Liver (tissue), 9 donors: ENCODE measurements around the gene LIPI. TPM values are rescaled to one million over a fixed set of nuclear protein-coding genes. Genes with fewer than 3 reads are reported as not detected.

Experiments
- DNase-seq: peaks from one replicate; pipeline ENCODE4 v3.0.0-alpha.2; 2017; ENCODE audit warnings: low spot score
- H3K27ac ChIP-seq, 2 donors: one replicate each; pipeline ENCODE4 v1.7.0; 2013; ENCODE audit warnings: inconsistent platforms in 2 of 2, low read length in 2 of 2, control low read depth in 1 of 2, low read depth in 1 of 2, mild to moderate bottlenecking in 1 of 2
- H3K27me3 ChIP-seq, 4 donors: one replicate each; pipeline versions ENCODE4 v1.6.1 to v1.7.0; 2013; ENCODE audit warnings: low read length in 3 of 4, inconsistent platforms in 1 of 4, mild to moderate bottlenecking in 1 of 4, moderate library complexity in 1 of 4; ENCODE audit not compliant: control insufficient read depth in 4 of 4, insufficient read depth in 4 of 4
- H3K36me3 ChIP-seq, 4 donors: one replicate each; pipeline versions ENCODE4 v1.6.1 to v1.7.0; 2013; ENCODE audit warnings: low read length in 3 of 4, mild to moderate bottlenecking in 3 of 4, low read depth in 1 of 4, moderate library complexity in 1 of 4; ENCODE audit not compliant: control insufficient read depth in 4 of 4, insufficient read depth in 3 of 4
- H3K4me1 ChIP-seq, 4 donors: one replicate each; pipeline versions ENCODE4 v1.6.1 to v1.7.0; 2013; ENCODE audit warnings: low read length in 3 of 4, mild to moderate bottlenecking in 3 of 4, moderate library complexity in 1 of 4; ENCODE audit not compliant: control insufficient read depth in 4 of 4, insufficient read depth in 4 of 4
- H3K4me3 ChIP-seq, 3 donors: one replicate each; pipeline versions ENCODE4 v1.6.1 to v1.7.0; 2013; ENCODE audit warnings: low read length in 3 of 3, control low read depth in 1 of 3, low read depth in 1 of 3, mild to moderate bottlenecking in 1 of 3
- H3K9ac ChIP-seq, 2 donors: one replicate each; pipeline ENCODE4 v1.7.0; 2013; ENCODE audit warnings: low read length in 2 of 2, mild to moderate bottlenecking in 2 of 2, moderate library complexity in 2 of 2, control low read depth in 1 of 2, low read depth in 1 of 2
- H3K9me3 ChIP-seq, 4 donors: one replicate each; pipeline versions ENCODE4 v1.6.1 to v1.7.0; 2013; ENCODE audit warnings: low read length in 3 of 4; ENCODE audit not compliant: control insufficient read depth in 4 of 4
- EGR1 ChIP-seq, 2 donors: IDR thresholded peaks; 2 replicates each; pipeline ENCODE4 v1.6.1; 2016 to 2018; ENCODE audit warnings: antibody characterized with exemption in 2 of 2, low read depth in 2 of 2
- FOXA1 ChIP-seq: IDR thresholded peaks from 2 replicates; pipeline ENCODE4 v1.6.1; 2016; ENCODE audit warnings: antibody characterized with exemption
- FOXA2 ChIP-seq: IDR thresholded peaks from 2 replicates; pipeline ENCODE4 v1.6.1; 2016; ENCODE audit warnings: antibody characterized with exemption
- GABPA ChIP-seq, 2 donors: IDR thresholded peaks in 1 of 2; conservative IDR thresholded peaks in 1 of 2; 2 replicates each; pipeline ENCODE4 v1.6.1; 2016; ENCODE audit warnings: antibody characterized with exemption in 2 of 2, mild to moderate bottlenecking in 1 of 2, moderate library complexity in 1 of 2
- HNF4A ChIP-seq, 2 donors: conservative IDR thresholded peaks; 2 replicates each; pipeline ENCODE4 v1.6.1; 2016; ENCODE audit warnings: antibody characterized with exemption in 2 of 2, mild to moderate bottlenecking in 2 of 2
- HNF4G ChIP-seq: IDR thresholded peaks from 2 replicates; pipeline ENCODE4 v1.6.1; 2016; ENCODE audit warnings: antibody characterized with exemption
- JUND ChIP-seq, 2 donors: IDR thresholded peaks; 2 replicates each; pipeline ENCODE4 v1.6.1; 2016; ENCODE audit warnings: antibody characterized with exemption in 2 of 2
- NR2F2 ChIP-seq: IDR thresholded peaks from 2 replicates; pipeline ENCODE4 v1.6.1; 2016; ENCODE audit warnings: antibody characterized with exemption
- RAD21 ChIP-seq, 2 donors: IDR thresholded peaks; 2 replicates each; pipeline ENCODE4 v1.6.1; 2016; ENCODE audit warnings: antibody characterized with exemption in 2 of 2, mild to moderate bottlenecking in 2 of 2
- REST ChIP-seq: IDR thresholded peaks from 2 replicates; pipeline ENCODE4 v1.6.1; 2016; ENCODE audit warnings: antibody characterized with exemption, mild to moderate bottlenecking
- RXRA ChIP-seq, 2 donors: IDR thresholded peaks; 2 replicates each; pipeline ENCODE4 v1.6.1; 2017 to 2018; ENCODE audit warnings: antibody characterized with exemption in 2 of 2, mild to moderate bottlenecking in 1 of 2
- SP1 ChIP-seq: IDR thresholded peaks from 2 replicates; pipeline ENCODE4 v1.6.1; 2018; ENCODE audit warnings: antibody characterized with exemption, mild to moderate bottlenecking
- TAF1 ChIP-seq: conservative IDR thresholded peaks from 2 replicates; pipeline ENCODE4 v1.6.1; 2016; ENCODE audit warnings: antibody characterized with exemption, mild to moderate bottlenecking
- YY1 ChIP-seq: IDR thresholded peaks from 2 replicates; pipeline ENCODE4 v1.6.1; 2016; ENCODE audit warnings: antibody characterized with exemption, mild to moderate bottlenecking
- ZBTB33 ChIP-seq: IDR thresholded peaks from 2 replicates; pipeline ENCODE4 v1.6.1; 2016; ENCODE audit warnings: antibody characterized with exemption
- WGBS: extraction: QIAGEN DNeasy Blood & Tissue Kit; methylation state at CpG from one replicate; pipeline ENCODE4 v1.1.7; 2013; 5-methylcytosine and 5-hydroxymethylcytosine counted together
- polyA plus RNA-seq, 2 donors: library from polyadenylated mRNA; stranded (reverse) in 1 of 2; unstranded in 1 of 2; fragments of 200-250 nt in 1 of 2; fragments of >200 nt in 1 of 2; fragmentation: Nextera tagmentation in 1 of 2; extraction: Ambion mirVana in 1 of 2; gene quantifications; one replicate each; pipeline versions ENCODE4 v1.2.1 to v1.2.3, GENCODE V29; 2013 to 2015
- total RNA-seq, 2 donors: library from RNA; depleted of rRNA; stranded (reverse); fragments of >200 nt; gene quantifications; one replicate each; pipeline ENCODE4 v1.2.3, GENCODE V29; 2014
- TF ChIP-seq, protein P1 (sequence below): fragments of 150-350 bp; IDR thresholded peaks from 2 replicates; pipeline ENCODE4 v1.5.1; 2017; ENCODE audit warnings: improper control_type of control experiment, low read depth, low read length; ENCODE audit not compliant: missing input control
- TF ChIP-seq, protein P2 (sequence below): IDR thresholded peaks from 2 replicates; pipeline ENCODE4 v1.6.1; 2016; ENCODE audit warnings: antibody characterized with exemption
- TF ChIP-seq, protein P3 (sequence below): IDR thresholded peaks from 2 replicates; pipeline ENCODE4 v1.6.1; 2016; ENCODE audit warnings: antibody characterized with exemption
- donor health status: healthy.
- donor health status: healthy.
- donor health status: healthy.
- donor health status: healthy.
- donor health status: healthy.

The LIPI gene
- total and polyA plus RNA-seq, 4 donors: not detected

- TF ChIP-seq REST: no peak
- TF ChIP-seq NR2F2: no peak
- TF ChIP-seq SP1: no peak
- TF ChIP-seq EGR1 (IDR thresholded peaks at IDR 0.05; ENCODE audit: low read depth in 2 of 2): no peak
These were observed 131.9 kb downstream of the LIPI start (continued) for GRCh38 chr21:14078746-14079375.

- H3K27ac ChIP-seq: no peak overlapping the region
- H3K4me1 ChIP-seq: no peaks in the 10 kb centered on the region
- H3K9ac ChIP-seq: no peak overlapping the region
- DNase-seq: no peak
- 91% methylated on average over 32 of the region's 32 CpGs for WGBS
- H3K36me3 ChIP-seq: no peaks in the 10 kb centered on the region
- no peaks in the 10 kb centered on the region for H3K27me3 ChIP-seq
- TF ChIP-seq, protein P1, sequence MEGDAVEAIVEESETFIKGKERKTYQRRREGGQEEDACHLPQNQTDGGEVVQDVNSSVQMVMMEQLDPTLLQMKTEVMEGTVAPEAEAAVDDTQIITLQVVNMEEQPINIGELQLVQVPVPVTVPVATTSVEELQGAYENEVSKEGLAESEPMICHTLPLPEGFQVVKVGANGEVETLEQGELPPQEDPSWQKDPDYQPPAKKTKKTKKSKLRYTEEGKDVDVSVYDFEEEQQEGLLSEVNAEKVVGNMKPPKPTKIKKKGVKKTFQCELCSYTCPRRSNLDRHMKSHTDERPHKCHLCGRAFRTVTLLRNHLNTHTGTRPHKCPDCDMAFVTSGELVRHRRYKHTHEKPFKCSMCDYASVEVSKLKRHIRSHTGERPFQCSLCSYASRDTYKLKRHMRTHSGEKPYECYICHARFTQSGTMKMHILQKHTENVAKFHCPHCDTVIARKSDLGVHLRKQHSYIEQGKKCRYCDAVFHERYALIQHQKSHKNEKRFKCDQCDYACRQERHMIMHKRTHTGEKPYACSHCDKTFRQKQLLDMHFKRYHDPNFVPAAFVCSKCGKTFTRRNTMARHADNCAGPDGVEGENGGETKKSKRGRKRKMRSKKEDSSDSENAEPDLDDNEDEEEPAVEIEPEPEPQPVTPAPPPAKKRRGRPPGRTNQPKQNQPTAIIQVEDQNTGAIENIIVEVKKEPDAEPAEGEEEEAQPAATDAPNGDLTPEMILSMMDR: no peak
- TF ChIP-seq JUND (IDR thresholded peaks at IDR 0.05) (no peak), EGR1 (IDR thresholded peaks at IDR 0.05; ENCODE audit: low read depth in 2 of 2) (no peak), HNF4G (no peak), ZBTB33 (no peak), GABPA (IDR thresholded peaks at IDR 0.05 in 1 of 2, conservative IDR thresholded peaks at IDR 0.05 in 1 of 2) (no peak), SP1 (no peak), REST (no peak), FOXA2 (no peak), NR2F2 (no peak), TAF1 (no peak), FOXA1 (no peak), YY1 (no peak), RXRA (IDR thresholded peaks at IDR 0.05) (no peak), HNF4A (conservative IDR thresholded peaks at IDR 0.05) (no peak), RAD21 (IDR thresholded peaks at IDR 0.05) (no peak)
- TF ChIP-seq, protein P2, sequence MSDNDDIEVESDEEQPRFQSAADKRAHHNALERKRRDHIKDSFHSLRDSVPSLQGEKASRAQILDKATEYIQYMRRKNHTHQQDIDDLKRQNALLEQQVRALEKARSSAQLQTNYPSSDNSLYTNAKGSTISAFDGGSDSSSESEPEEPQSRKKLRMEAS: no peak
- TF ChIP-seq, protein P3, sequence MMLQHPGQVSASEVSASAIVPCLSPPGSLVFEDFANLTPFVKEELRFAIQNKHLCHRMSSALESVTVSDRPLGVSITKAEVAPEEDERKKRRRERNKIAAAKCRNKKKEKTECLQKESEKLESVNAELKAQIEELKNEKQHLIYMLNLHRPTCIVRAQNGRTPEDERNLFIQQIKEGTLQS: no peak
- H3K9me3 ChIP-seq: peaks cover 0 to 3% (median under 1%) of the 10 kb centered on the region in 4 donors
- no peak overlapping the region for H3K4me3 ChIP-seq
These were observed 134.5 kb downstream of the LIPI start for GRCh38 chr21:14076143-14076806.
